Right lobe of liver (tissue), 4 donors: Measurements from ENCODE around the gene SYTL3.

Source experiments
- CTCF ChIP-seq, 4 donors: fragments of 200-600 bp in 3 of 4; fragments of 450-650 bp in 1 of 4; IDR thresholded peaks; one replicate each; pipeline versions ENCODE4 v1.5.1 to v1.8.0; 2016 to 2022; ENCODE audit warnings: antibody characterized with exemption in 4 of 4, mild to moderate bottlenecking in 2 of 4
- POLR2A ChIP-seq: fragments of 450-650 bp; IDR thresholded peaks from one replicate; pipeline ENCODE4 v1.6.1; 2017; ENCODE audit warnings: antibody characterized with exemption, mild to moderate bottlenecking
- donor health status: DM: no; HTN: no; CAD: no.
- donor health status: DM: no; HTN: no; CAD: no.
- donor health status: DM: no; HTN: yes; CAD: no.

GRCh38 chr6:158654498-158654897 is 4.6 kb downstream of the SYTL3 start:
- TF ChIP-seq CTCF (IDR thresholded peaks at IDR 0.05) (no peak), POLR2A (no peak)
